Colonic mucosa (tissue), 4 donors: ENCODE results near the gene DCLK1. TPM values are rescaled to one million over a fixed set of nuclear protein-coding genes. Genes with fewer than 3 reads are reported as not detected.

Experiments used
- DNase-seq: peaks from one replicate; pipeline ENCODE4 v3.0.0-alpha.2; 2020
- H3K27ac ChIP-seq: fragments of 200-600 bp; one replicate; pipeline ENCODE4 v1.8.0; 2021
- H3K27me3 ChIP-seq: fragments of 200-600 bp; one replicate; pipeline ENCODE4 v1.8.0; 2021
- H3K36me3 ChIP-seq: fragments of 200-600 bp; one replicate; pipeline ENCODE4 v1.8.0; 2021
- H3K4me1 ChIP-seq: fragments of 200-600 bp; one replicate; pipeline ENCODE4 v1.8.0; 2021; ENCODE audit warnings: mild to moderate bottlenecking
- H3K4me3 ChIP-seq: fragments of 200-600 bp; one replicate; pipeline ENCODE4 v1.8.0; 2021
- H3K9ac ChIP-seq, 2 donors: one replicate each; pipeline ENCODE4 v1.7.0; 2013; ENCODE audit warnings: control low read depth in 2 of 2, low read depth in 2 of 2, low read length in 2 of 2
- H3K9me3 ChIP-seq: fragments of 200-600 bp; one replicate; pipeline ENCODE4 v1.8.0; 2021
- intact Hi-C: fragments of 100-400 bp; cut with DNase I; formaldehyde crosslinking; loops from one replicate; pipeline ENCODE4 v1.14.1; 2022
- total RNA-seq, 2 donors: library from RNA; stranded (reverse); fragmentation: NEBNext Ultra II Directional in 1 of 2; extraction: Animal tissue kit (Norgen Biotek cat#: 25700) in 1 of 2; gene quantifications; one replicate each; pipeline ENCODE4 v1.2.1, GENCODE V29; 2021
- TF ChIP-seq, protein P1 (sequence below): fragments of 200-600 bp; IDR thresholded peaks from one replicate; pipeline ENCODE4 v1.8.0; 2022; ENCODE audit warnings: antibody characterized with exemption, mild to moderate bottlenecking
- donor health status: healthy.
- donor health status: DM: no; HTN: no; CAD: no.
- donor health status: DM: no; HTN: no; CAD: no.

DCLK1 gene
- total RNA-seq, 2 donors from 2014 or later = 1.5 to 5.0 TPM

DNA sequence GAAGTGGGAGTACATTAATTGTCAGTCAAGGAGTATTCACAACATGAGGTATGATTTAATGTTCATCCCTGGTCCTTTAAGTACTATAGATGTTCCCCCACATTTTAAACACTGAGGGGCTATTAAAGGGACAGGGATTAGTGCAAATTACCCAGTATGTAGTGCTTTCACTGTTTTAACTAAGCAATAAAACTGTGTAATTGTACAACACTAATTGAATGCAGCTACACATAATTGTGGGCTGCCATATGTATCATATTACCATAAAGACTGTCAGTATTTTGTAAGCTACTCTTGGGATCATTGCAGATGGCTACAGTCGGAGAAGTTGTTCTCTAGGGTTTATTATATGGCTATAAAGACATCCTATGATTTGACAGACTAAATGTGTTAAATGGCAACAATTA lies 316.6 kb downstream of the DCLK1 start:
- intact Hi-C loops = no loop called here

DNA sequence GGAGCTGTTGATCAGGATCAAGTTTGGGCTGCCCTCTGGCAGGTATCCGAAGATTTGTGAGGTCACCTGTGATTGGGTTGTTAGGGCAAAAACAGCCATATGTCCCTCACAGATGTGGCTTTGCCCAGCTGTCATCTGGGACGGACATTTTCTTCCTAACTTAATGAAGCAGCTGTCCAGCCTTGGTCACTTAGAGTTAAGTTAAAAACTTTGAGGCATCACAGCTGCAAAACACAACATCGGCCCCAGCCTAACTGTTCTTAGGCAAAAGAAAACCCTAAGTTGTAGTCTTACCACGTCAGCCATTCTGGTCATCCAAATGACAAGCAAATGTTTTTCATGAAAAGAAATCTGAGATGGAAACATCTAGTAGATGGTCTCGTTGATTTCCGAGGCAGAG lies 318.4 kb downstream of the DCLK1 start:
- H3K4me1 ChIP-seq = no peaks in the 10 kb centered on the region
- intact Hi-C loops = no loop called here
- H3K9me3 ChIP-seq = no peaks in the 10 kb centered on the region
- no peaks in the 10 kb centered on the region for H3K27me3 ChIP-seq
- TF ChIP-seq, protein P1, sequence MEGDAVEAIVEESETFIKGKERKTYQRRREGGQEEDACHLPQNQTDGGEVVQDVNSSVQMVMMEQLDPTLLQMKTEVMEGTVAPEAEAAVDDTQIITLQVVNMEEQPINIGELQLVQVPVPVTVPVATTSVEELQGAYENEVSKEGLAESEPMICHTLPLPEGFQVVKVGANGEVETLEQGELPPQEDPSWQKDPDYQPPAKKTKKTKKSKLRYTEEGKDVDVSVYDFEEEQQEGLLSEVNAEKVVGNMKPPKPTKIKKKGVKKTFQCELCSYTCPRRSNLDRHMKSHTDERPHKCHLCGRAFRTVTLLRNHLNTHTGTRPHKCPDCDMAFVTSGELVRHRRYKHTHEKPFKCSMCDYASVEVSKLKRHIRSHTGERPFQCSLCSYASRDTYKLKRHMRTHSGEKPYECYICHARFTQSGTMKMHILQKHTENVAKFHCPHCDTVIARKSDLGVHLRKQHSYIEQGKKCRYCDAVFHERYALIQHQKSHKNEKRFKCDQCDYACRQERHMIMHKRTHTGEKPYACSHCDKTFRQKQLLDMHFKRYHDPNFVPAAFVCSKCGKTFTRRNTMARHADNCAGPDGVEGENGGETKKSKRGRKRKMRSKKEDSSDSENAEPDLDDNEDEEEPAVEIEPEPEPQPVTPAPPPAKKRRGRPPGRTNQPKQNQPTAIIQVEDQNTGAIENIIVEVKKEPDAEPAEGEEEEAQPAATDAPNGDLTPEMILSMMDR = no peak
- H3K9ac ChIP-seq = no peak overlapping the region
- no peak for DNase-seq
- no peak overlapping the region for H3K27ac ChIP-seq
- no peak overlapping the region for H3K4me3 ChIP-seq
- H3K36me3 ChIP-seq = no peaks in the 10 kb centered on the region

More for the DNA sequence above, 316.6 kb downstream of the DCLK1 start:
- H3K27me3 ChIP-seq = no peaks in the 10 kb centered on the region
- no peaks in the 10 kb centered on the region for H3K4me1 ChIP-seq
- TF ChIP-seq, protein P1 = no peak
- H3K4me3 ChIP-seq = no peak overlapping the region
- no peak overlapping the region for H3K27ac ChIP-seq
- no peaks in the 10 kb centered on the region for H3K36me3 ChIP-seq
- DNase-seq = no peak
- no peak overlapping the region for H3K9ac ChIP-seq
- H3K9me3 ChIP-seq = no peaks in the 10 kb centered on the region

- H3K36me3 ChIP-seq = no peaks in the 10 kb centered on the region
- no peak overlapping the region for H3K27ac ChIP-seq
- DNase-seq = no peak
- no peaks in the 10 kb centered on the region for H3K27me3 ChIP-seq
- H3K4me1 ChIP-seq = no peaks in the 10 kb centered on the region
- intact Hi-C loops = no loop called here
- H3K9ac ChIP-seq = no peak overlapping the region
- no peak overlapping the region for H3K4me3 ChIP-seq
- TF ChIP-seq, protein P1 = no peak
- H3K9me3 ChIP-seq = no peaks in the 10 kb centered on the region
Measured at GRCh38 chr13:35810321-35810720, 320.9 kb downstream of the DCLK1 start.

DNA sequence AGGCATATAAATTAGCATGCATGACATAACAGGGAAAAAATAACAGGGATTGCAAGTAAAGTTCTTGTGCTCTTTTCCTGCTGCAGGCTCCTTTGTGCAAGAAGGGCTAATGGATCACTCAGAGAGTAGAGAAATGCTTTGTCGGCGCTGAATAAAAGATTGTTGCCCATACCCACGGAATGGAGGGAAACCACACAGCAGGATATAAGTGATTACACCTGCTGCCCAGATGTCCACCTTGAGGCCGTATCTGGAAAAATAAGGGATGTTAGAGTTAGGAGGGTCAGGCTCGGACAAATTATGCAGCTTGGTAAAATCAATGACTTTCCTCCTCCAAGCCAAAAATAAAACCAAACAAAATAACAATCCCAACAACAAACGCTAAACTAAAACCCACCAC lies 322.3 kb downstream of the DCLK1 start:
- DNase-seq = no peak
- Histone ChIP-seq H3K27ac (no peak overlapping the region), H3K27me3 (no peaks in the 10 kb centered on the region), H3K36me3 (no peaks in the 10 kb centered on the region), H3K9me3 (no peaks in the 10 kb centered on the region), H3K4me3 (no peak overlapping the region), H3K4me1 (no peaks in the 10 kb centered on the region), H3K9ac (no peak overlapping the region)
- TF ChIP-seq, protein P1 = no peak
- intact Hi-C loops = no loop called here

DNA sequence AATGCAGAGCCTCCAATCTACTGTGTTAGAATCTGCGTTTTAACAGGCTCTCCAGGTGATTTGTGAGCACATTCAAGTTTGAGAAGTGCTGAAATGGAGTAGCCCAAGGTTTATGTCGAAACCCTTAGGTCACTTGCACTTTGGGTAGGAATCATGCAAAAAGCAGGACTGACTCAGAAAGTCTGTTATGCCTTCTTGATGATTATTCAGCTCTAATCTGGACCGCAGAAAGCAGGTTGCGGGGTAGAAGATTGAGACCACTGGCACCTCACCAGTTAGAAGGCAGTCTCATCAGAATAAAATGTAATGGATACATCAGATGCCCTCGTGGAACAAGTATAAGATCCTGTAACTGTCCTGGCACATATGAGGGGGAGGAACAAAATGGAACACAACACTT lies 326.3 kb downstream of the DCLK1 start:
- H3K4me1 ChIP-seq = no peaks in the 10 kb centered on the region
- H3K9ac ChIP-seq = no peak overlapping the region
- H3K27ac ChIP-seq = no peak overlapping the region
- DNase-seq = no peak
- no peaks in the 10 kb centered on the region for H3K27me3 ChIP-seq
- no peak overlapping the region for H3K4me3 ChIP-seq
- intact Hi-C loops = no loop called here
- no peaks in the 10 kb centered on the region for H3K9me3 ChIP-seq
- no peaks in the 10 kb centered on the region for H3K36me3 ChIP-seq
- TF ChIP-seq, protein P1 = no peak

DNA sequence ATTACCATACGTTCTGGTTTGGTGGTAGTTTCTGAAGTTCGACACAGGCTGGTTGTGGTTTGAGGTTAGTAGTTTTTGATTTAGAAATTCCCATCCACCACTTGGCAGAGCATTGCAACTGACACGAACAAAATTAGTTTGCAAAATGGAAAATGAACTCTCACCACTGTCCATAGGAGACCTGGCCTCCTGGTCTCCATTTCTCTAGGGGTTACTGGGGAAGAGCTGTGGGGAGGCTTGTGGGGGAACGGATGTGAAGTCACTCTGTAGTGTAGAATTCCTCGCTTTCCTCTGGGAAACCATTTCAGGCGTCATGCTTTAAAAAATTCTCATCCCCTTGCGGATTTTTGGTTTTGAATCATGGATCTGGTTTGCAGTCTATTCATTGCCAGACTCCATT lies 333.2 kb downstream of the DCLK1 start:
- no peak overlapping the region for H3K27ac ChIP-seq
- no peaks in the 10 kb centered on the region for H3K27me3 ChIP-seq
- H3K4me3 ChIP-seq = no peak overlapping the region
- intact Hi-C loops = no loop called here
- H3K4me1 ChIP-seq = no peaks in the 10 kb centered on the region
- no peak overlapping the region for H3K9ac ChIP-seq
- no peak for DNase-seq
- no peaks in the 10 kb centered on the region for H3K36me3 ChIP-seq
- no peaks in the 10 kb centered on the region for H3K9me3 ChIP-seq
- TF ChIP-seq, protein P1 = no peak
